Motor neuron (in vitro differentiated cells): Measurements from ENCODE around the gene ANGPTL4. TPM values are rescaled to one million over a fixed set of nuclear protein-coding genes. Genes with fewer than 3 reads are reported as not detected.
A peak's percentile ranks its signal among the peaks of the same experiment; 100 is the strongest.
"Not testable (repeated sequence)": the region's sequence is repeated elsewhere in the genome, so short reads cannot be mapped to it uniquely, and the experiment has no call there.

ENCODE experiments used
- ATAC-seq, 8 experiments: fragments of 200-7000 bp; cut with Tn5 transposase; replicated peaks in 6 of 8; 2 replicates each; pipeline ENCODE4 v1.8.0; 2021; ENCODE audit warnings: mild to moderate bottlenecking in 8 of 8, moderate library complexity in 8 of 8
- H3K27ac ChIP-seq, 2 donors: fragments of 250-450 bp; sonication (Bioruptor Pico); 2 replicates each; pipeline ENCODE4 v1.9.0; 2021; ENCODE audit warnings: antibody characterized with exemption in 2 of 2, mild to moderate bottlenecking in 2 of 2, moderate library complexity in 1 of 2
- H3K4me1 ChIP-seq, 2 donors: fragments of 250-450 bp; sonication (Bioruptor Pico); replicated peaks in 1 of 2; 2 replicates each; pipeline ENCODE4 v1.6.1; 2021; ENCODE audit warnings: antibody characterized with exemption in 2 of 2, mild to moderate bottlenecking in 2 of 2, moderate library complexity in 1 of 2
- H3K4me3 ChIP-seq, 5 donors: fragments of 250-450 bp; sonication (Bioruptor Pico); 2 replicates each; pipeline ENCODE4 v1.9.0; 2021; ENCODE audit warnings: antibody characterized with exemption in 5 of 5, mild to moderate bottlenecking in 5 of 5, moderate library complexity in 4 of 5
- WGBS, 10 experiments: fragments of 450-650 bp; shearing (Covaris generic); methylation state at CpG; one replicate each; pipeline ENCODE4 v1.0.0; 2022; 5-methylcytosine and 5-hydroxymethylcytosine counted together
- in situ Hi-C, 9 experiments: fragments of 400-800 bp; cut with MboI; loops; one replicate each; pipeline ENCODE4 v1.15.0; 2021; ENCODE audit warnings: low sequenced_read_pairs in 9 of 9, low pct_unique_long_range_greater_than_20kb in 2 of 9; ENCODE audit not compliant: unreplicated experiment in 9 of 9
- total RNA-seq, 8 experiments: library from RNA; unstranded; fragments of 300-600 nt; gene quantifications; 2 replicates each; pipeline versions ENCODE4 v1.2.3 to v1.2.4, GENCODE V29; 2022

ANGPTL4 gene
- total RNA-seq, 8 experiments from 2014 or later: 0.38 to 4.6 (median 0.90) TPM; not detected in 1

GRCh38 chr19:8377598-8377997 lies 13.6 kb downstream of the ANGPTL4 start:
- H3K4me1 ChIP-seq: no peaks in the 10 kb centered on the region
- 60% methylated on average over 1 of the region's 1 CpG; no CpG with 5 or more reads in 8 of the 10 experiments for WGBS, 10 experiments
- H3K4me3 ChIP-seq: no peak overlapping the region
- no peak overlapping the region for H3K27ac ChIP-seq
- no peak for ATAC-seq
- in situ Hi-C loops: no loop called here

- in situ Hi-C loops, ATAC-seq, H3K4me3 ChIP-seq, H3K4me1 ChIP-seq, H3K27ac ChIP-seq: not testable (repeated sequence)
- 83 to 100% (median 91%) methylated on average over 2 to 10 of the region's 13 CpGs for WGBS, 10 experiments
Observed at GRCh38 chr19:8379156-8379891, 15.4 kb downstream of the ANGPTL4 start.

- H3K4me1 ChIP-seq, H3K27ac ChIP-seq, ATAC-seq, in situ Hi-C loops, H3K4me3 ChIP-seq: not testable (repeated sequence)
- WGBS, 10 experiments: 19 to 100% (median 61%) methylated on average over 1 to 4 of the region's 4 CpGs; no CpG with 5 or more reads in 2 of the 10 experiments
Observed at GRCh38 chr19:8384569-8384968, 20.6 kb downstream of the ANGPTL4 start.

DNA sequence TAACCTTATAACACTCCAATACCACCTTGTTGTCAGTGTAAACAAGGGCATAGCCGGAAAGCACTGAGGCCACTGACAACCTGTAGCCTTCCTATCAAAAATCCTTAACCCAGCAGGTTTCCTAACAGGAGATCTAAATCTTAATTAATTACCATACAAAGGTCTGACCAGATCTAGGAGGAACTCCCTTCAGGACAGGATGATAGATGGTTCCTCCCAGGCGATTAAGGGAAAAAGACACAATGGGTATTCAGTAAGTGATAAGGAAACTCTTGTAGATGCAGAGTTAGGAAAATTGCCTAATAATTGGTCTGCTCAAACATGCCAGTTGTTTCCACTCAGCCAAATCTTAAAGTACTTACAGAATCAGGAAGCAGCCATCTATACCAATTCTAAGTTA lies 21.1 kb downstream of the ANGPTL4 start:
- in situ Hi-C loops, ATAC-seq, H3K27ac ChIP-seq, H3K4me3 ChIP-seq, H3K4me1 ChIP-seq: not testable (repeated sequence)
- WGBS, 10 experiments: 68 to 100% (median 88%) methylated on average over 1 to 2 of the region's 2 CpGs; no CpG with 5 or more reads in 3 of the 10 experiments

DNA sequence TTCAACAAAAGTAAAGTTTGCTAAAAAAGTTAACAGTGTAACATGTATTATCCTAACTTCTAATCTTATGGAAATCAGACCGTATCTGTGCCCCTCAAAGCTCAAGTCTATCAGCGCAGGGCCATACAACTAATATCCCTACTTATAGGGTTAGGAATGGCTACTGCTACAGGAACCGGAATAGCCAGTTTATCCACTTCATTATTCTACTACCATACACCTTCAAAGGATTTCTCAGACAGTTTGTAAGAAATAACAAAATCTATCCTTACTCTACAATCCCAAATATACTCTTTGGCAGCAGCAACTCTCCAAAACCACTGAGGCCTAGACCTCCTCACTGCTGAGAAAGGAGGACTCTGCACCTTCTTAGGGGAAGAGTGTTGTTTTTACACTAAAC lies 21.6 kb downstream of the ANGPTL4 start:
- H3K4me1 ChIP-seq, H3K4me3 ChIP-seq, in situ Hi-C loops, H3K27ac ChIP-seq, ATAC-seq: not testable (repeated sequence)
- 60 to 100% (median 96%) methylated on average over 1 to 3 of the region's 3 CpGs; no CpG with 5 or more reads in 3 of the 10 experiments for WGBS, 10 experiments

GRCh38 chr19:8386419-8386818 lies 22.5 kb downstream of the ANGPTL4 start:
- in situ Hi-C loops, H3K27ac ChIP-seq, H3K4me3 ChIP-seq, ATAC-seq: not testable (repeated sequence)
- 40 to 100% (median 80%) methylated on average over 1 to 5 of the region's 9 CpGs; no CpG with 5 or more reads in 5 of the 10 experiments for WGBS, 10 experiments
- H3K4me1 ChIP-seq: peaks cover 5 to 10% of the 10 kb centered on the region in 2 donors

DNA sequence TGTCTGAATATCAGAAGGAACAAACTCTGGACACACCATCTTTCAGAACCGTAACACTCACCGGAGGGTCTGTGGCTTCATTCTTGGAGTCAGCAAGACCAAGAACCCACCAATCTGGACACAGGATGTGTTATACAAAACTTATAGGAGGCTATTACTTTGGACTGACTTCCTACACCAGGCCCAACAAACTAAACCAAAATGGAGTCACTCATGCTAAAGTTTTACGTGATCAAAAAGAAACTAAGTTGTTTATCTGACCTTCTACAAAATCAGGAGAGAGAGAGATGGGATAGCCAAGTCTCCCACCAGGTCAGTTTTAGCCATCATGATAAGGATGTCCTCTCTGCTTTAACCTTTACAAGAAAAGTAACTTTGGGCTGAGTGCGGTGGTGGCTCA lies 23.0 kb downstream of the ANGPTL4 start:
- Histone ChIP-seq H3K4me1 (peaks cover 7 to 14% of the 10 kb centered on the region in 2 donors), H3K4me3 (no peak overlapping the region), H3K27ac (no peak overlapping the region)
- in situ Hi-C loops: no loop called here
- ATAC-seq: no peak
- 0 to 100% (median 60%) methylated on average over 1 to 4 of the region's 4 CpGs; no CpG with 5 or more reads in 3 of the 10 experiments for WGBS, 10 experiments

DNA sequence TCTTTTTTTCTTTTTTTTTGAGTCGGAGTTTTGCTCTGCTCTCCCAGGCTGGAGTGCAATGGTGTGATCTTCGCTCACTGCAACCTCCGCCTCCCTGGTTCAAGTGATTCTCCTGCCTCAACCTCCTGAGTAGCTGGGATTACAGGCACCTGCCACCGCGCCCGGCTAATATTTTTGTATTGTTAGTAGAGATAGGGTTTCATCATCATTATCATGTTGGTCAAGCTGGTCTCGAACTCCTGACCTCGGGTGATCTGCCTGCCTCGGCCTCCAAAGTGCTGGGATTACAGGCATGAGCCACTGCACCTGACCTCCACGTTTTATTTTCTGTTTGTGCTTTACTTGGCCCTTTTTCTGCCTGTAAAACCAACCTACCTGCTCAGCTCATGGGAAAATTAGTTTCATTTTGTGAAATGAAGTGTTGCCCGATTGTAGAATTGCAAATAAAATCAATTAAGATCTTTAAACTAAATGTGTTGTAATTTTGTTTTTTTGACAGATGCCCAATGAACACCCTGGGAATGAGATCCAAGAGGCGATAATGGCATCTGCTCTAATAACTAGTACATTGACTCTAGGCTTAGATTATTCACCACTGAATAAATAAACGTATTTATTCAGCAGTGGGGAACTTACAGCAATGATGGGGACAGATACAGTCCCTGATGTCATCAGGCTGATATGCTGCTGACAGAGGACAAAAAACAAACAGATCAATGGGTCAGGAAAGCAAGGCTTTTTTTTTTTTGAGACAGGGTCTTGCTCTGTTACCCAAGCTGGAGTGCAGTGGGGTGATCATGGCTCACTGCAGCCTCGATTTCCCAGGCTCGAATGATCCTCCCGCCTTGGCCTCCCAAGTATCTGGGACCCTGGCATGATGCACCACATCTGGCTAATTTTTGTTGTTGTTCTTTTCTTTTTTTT lies 24.0 kb downstream of the ANGPTL4 start:
- no peak for ATAC-seq
- no peak overlapping the region for H3K4me3 ChIP-seq
- in situ Hi-C loops: no loop called here
- 24 to 100% (median 90%) methylated on average over 2 to 13 of the region's 16 CpGs for WGBS, 10 experiments
- H3K27ac ChIP-seq: no peak overlapping the region
- H3K4me1 ChIP-seq: peaks cover 7 to 16% of the 10 kb centered on the region in 2 donors

DNA sequence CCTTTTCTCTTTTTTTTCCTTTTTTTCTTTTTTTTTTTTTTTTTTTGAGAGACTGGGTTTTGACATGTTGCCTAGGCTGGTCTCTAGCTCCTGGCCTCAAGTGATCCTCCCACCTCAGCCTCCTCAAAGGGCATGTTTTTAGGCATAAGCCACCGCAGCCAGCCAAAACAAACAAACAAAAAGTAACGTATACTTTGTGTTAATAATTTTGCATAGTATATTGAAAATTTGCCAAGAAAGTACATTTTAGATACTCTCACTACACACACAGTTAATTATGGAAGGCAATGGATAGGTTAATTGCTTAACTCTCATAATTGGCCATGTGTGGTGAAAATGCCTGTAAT lies 24.6 kb downstream of the ANGPTL4 start:
- Histone ChIP-seq H3K27ac (no peak overlapping the region), H3K4me1 (peaks cover 7 to 18% of the 10 kb centered on the region in 2 donors), H3K4me3 (no peak overlapping the region)
- in situ Hi-C loops: no loop called here
- 0 to 100% (median 70%) methylated on average over 1 to 2 of the region's 2 CpGs; no CpG with 5 or more reads in 1 of the 10 experiments for WGBS, 10 experiments
- ATAC-seq: no peak

GRCh38 chr19:8389891-8390616 lies 26.1 kb downstream of the ANGPTL4 start, which contains the start of gene RAB11B:
Gene RAB11B (plus strand): TSS chr19:8390360. CDS start chr19:8390417, 57 bp downstream.
- peak; percentile 90 to 95 (median 94) for ATAC-seq
- WGBS, 10 experiments: 0% methylated on average over 9 to 15 of the region's 70 CpGs; no CpG with 5 or more reads in 6 of the 10 experiments
- H3K4me3 ChIP-seq: peak within 1 kb of the TSS; percentile 92 to 100 (median 99)
- peak within 1 kb of the TSS; percentile 99 to 100 for H3K27ac ChIP-seq
- in situ Hi-C loops: no loop called here
- H3K4me1 ChIP-seq: peaks cover 11 to 18% of the 10 kb centered on the region in 2 donors

DNA sequence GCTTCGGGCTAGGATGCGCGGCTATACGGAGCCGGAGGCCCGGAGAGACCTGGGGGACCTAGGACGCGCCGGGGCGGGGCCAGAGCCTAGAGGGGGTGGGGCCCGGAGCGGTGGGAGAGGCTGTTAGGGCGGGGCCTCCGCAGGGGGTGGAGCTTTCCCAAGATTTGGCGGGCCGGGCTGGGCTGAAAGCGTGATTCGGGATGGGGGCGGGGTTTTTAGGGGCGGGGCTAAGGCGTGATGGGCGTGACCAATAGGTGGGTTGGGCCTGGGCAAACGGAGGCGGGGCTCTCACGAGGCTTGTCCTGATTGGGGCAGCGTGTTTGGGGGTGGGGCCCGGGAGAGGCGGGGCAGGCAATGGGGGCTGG lies 26.6 kb downstream of the ANGPTL4 start:
- no CpG with 5 or more reads among the region's 28 CpGs for WGBS, 10 experiments
- Histone ChIP-seq H3K27ac (peak overlapping the region; percentile 99 to 100), H3K4me3 (peak overlapping the region; percentile 92 to 100 (median 99)), H3K4me1 (peaks cover 11 to 18% of the 10 kb centered on the region in 2 donors)
- ATAC-seq: peak; percentile 60 to 71 (median 67)
- in situ Hi-C loops: no loop called here

DNA sequence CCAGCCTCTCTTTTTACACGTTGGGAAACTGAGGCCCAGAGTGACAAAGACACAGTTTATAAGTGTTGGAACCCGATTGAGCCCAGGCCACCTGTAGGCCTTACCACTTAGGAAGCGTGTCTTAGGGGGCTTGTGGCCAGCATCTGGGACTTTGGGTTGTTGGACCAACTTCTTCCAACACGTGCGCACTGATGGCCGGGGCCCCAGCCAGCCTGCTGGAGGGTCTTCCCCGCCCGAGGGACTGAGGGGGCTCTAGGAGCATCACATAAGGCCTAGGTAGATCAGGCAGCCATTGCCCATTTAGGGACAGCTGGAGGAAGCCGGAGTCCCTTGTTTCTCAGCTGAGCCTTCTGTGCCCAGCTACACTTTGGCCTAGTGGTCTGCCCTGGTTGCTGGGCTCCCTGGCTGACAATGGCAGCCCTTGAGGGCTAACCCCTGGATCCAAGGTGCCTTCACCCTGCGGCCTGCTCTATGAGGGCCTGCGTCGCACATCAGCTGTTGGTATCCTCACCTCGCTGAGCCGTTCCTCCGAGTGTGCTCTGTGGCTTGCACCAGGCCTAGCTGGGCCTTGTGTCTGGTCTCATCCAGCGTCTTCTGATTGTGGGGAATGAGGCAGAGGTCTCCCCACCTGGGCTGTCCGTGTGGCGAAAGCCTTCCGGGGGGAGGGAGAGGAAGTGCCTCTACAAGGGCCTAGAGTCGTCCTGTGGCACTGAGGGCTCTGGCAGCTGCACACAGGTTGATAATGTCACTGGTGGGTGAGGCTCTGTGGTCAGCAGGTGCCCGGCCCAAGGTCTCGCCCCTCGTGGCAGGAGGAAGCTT lies 27.5 kb downstream of the ANGPTL4 start:
- Histone ChIP-seq H3K27ac (no peak overlapping the region), H3K4me1 (peaks cover 11 to 18% of the 10 kb centered on the region in 2 donors), H3K4me3 (peak overlapping the region; percentile 92 to 100 (median 99))
- ATAC-seq: no peak
- WGBS, 10 experiments: 20 to 79% (median 53%) methylated on average over 1 to 13 of the region's 23 CpGs; no CpG with 5 or more reads in 4 of the 10 experiments
- in situ Hi-C loops: no loop called here
